Small intestine (tissue), 7 donors: Measurements from ENCODE around the gene UQCRC2. TPM values are rescaled to one million over a fixed set of nuclear protein-coding genes. Genes with fewer than 3 reads are reported as not detected.

Source experiments
- DNase-seq, 2 donors: peaks; one replicate each; pipeline versions ENCODE4 v3.0.0 to v3.0.0-alpha.2; 2013
- FAIRE-seq: peaks from 2 replicates; lab custom pipeline; 2012; peaks lifted over from hg19 to GRCh38; lab: Jason Lieb, UNC
- H3K27ac ChIP-seq, 3 donors: one replicate each; pipeline ENCODE4 v1.5.1; 2013; ENCODE audit warnings: low read length in 2 of 3, mild to moderate bottlenecking in 2 of 3, control low read depth in 1 of 3, inconsistent platforms in 1 of 3, low read depth in 1 of 3, moderate library complexity in 1 of 3
- H3K27me3 ChIP-seq, 3 donors: one replicate each; pipeline ENCODE4 v1.6.1; 2013; ENCODE audit warnings: low read length in 3 of 3, inconsistent platforms in 1 of 3; ENCODE audit not compliant: control insufficient read depth in 3 of 3, insufficient read depth in 3 of 3
- H3K36me3 ChIP-seq, 3 donors: one replicate each; pipeline ENCODE4 v1.6.1; 2013; ENCODE audit warnings: low read length in 3 of 3, inconsistent platforms in 1 of 3, low read depth in 1 of 3, mild to moderate bottlenecking in 1 of 3, moderate library complexity in 1 of 3; ENCODE audit not compliant: control insufficient read depth in 3 of 3, insufficient read depth in 2 of 3
- H3K4me1 ChIP-seq, 3 donors: one replicate each; pipeline ENCODE4 v1.6.1; 2013; ENCODE audit warnings: low read length in 2 of 3, inconsistent platforms in 1 of 3, low read depth in 1 of 3, mild to moderate bottlenecking in 1 of 3, moderate library complexity in 1 of 3; ENCODE audit not compliant: control insufficient read depth in 3 of 3, insufficient read depth in 2 of 3
- H3K4me3 ChIP-seq, 3 donors: one replicate each; pipeline ENCODE4 v1.5.1; 2013; ENCODE audit warnings: low read length in 3 of 3, control low read depth in 1 of 3, inconsistent platforms in 1 of 3, low read depth in 1 of 3, mild to moderate bottlenecking in 1 of 3, moderate library complexity in 1 of 3
- H3K9me3 ChIP-seq, 2 donors: one replicate each; pipeline ENCODE4 v1.6.1; 2013; ENCODE audit warnings: low read depth in 1 of 2, low read length in 1 of 2; ENCODE audit not compliant: control insufficient read depth in 2 of 2, insufficient read depth in 1 of 2
- WGBS, 3 donors: extraction: QIAGEN DNeasy Blood & Tissue Kit; methylation state at CpG; one replicate each; pipeline ENCODE4 v1.1.7; 2013; 5-methylcytosine and 5-hydroxymethylcytosine counted together
- polyA plus RNA-seq, 4 donors: library from polyadenylated mRNA; stranded (reverse) in 3 of 4; unstranded in 1 of 4; fragments of 200-250 nt in 3 of 4; fragments of 120-200 nt in 1 of 4; gene quantifications; one replicate each; pipeline versions ENCODE4 v1.2.1 to v1.2.3, GENCODE V29; 2013
- donor health status: healthy with polysubstance abuse.
- donor health status: control.
- donor health status: control.
- donor health status: Bipolar disorder and iron deficiency.
- donor health status: healthy.

UQCRC2 gene
- polyA plus RNA-seq, 4 donors, result 245 to 408 (median 299) TPM

GRCh38 chr16:21985524-21985923 lies 32.4 kb downstream of the UQCRC2 start:
- Histone ChIP-seq H3K36me3 (peaks cover 11 to 20% (median 14%) of the 10 kb centered on the region in 3 donors), H3K4me1 (peaks cover 0 to 2% (median 0%) of the 10 kb centered on the region in 3 donors), H3K9me3 (no peaks in the 10 kb centered on the region), H3K27ac (no peak overlapping the region), H3K4me3 (no peak overlapping the region), H3K27me3 (no peaks in the 10 kb centered on the region)
- peak in 1 of 2 donors; percentile 67 for DNase-seq
- FAIRE-seq, result no peak

GRCh38 chr16:21986692-21987246 lies 33.6 kb downstream of the UQCRC2 start:
- DNase-seq (no peak), FAIRE-seq (no peak)
- H3K9me3 ChIP-seq, result no peaks in the 10 kb centered on the region
- H3K36me3 ChIP-seq, result peaks cover 7 to 13% (median 8%) of the 10 kb centered on the region in 3 donors
- H3K4me1 ChIP-seq, result peaks cover 0 to 3% (median 2%) of the 10 kb centered on the region in 3 donors
- H3K27ac ChIP-seq, result no peak overlapping the region
- 86 to 92% (median 87%) methylated on average over 4 of the region's 4 CpGs for WGBS, 3 donors
- H3K27me3 ChIP-seq, result no peaks in the 10 kb centered on the region
- H3K4me3 ChIP-seq, result no peak overlapping the region

GRCh38 chr16:21987498-21987897 lies 34.3 kb downstream of the UQCRC2 start:
- no peak for FAIRE-seq
- no peak for DNase-seq
- WGBS, 3 donors, result 78 to 95% (median 84%) methylated on average over 2 of the region's 2 CpGs

GRCh38 chr16:21989133-21989532 lies 36.0 kb downstream of the UQCRC2 start:
- Histone ChIP-seq H3K27ac (no peak overlapping the region), H3K9me3 (no peaks in the 10 kb centered on the region), H3K4me3 (no peak overlapping the region), H3K36me3 (peaks cover 0 to 5% (median 2%) of the 10 kb centered on the region in 3 donors), H3K27me3 (no peaks in the 10 kb centered on the region), H3K4me1 (peaks cover 0 to 3% (median 2%) of the 10 kb centered on the region in 3 donors)
- WGBS, 3 donors, result 64 to 70% (median 68%) methylated on average over 5 of the region's 5 CpGs
- DNase-seq, result no peak
- no peak for FAIRE-seq

More at GRCh38 chr16:21987498-21987897, 34.3 kb downstream of the UQCRC2 start:
- peaks cover 0 to 3% (median 2%) of the 10 kb centered on the region in 3 donors for H3K4me1 ChIP-seq
- no peaks in the 10 kb centered on the region for H3K9me3 ChIP-seq
- H3K36me3 ChIP-seq, result peaks cover 1 to 9% (median 6%) of the 10 kb centered on the region in 3 donors
- H3K4me3 ChIP-seq, result no peak overlapping the region
- no peaks in the 10 kb centered on the region for H3K27me3 ChIP-seq
- no peak overlapping the region for H3K27ac ChIP-seq

GRCh38 chr16:21989751-21990150 lies 36.6 kb downstream of the UQCRC2 start:
- H3K36me3 ChIP-seq, result peaks cover 0 to 5% (median 0%) of the 10 kb centered on the region in 3 donors
- no peak for DNase-seq
- H3K4me1 ChIP-seq, result peaks cover 0 to 3% (median 2%) of the 10 kb centered on the region in 3 donors
- H3K9me3 ChIP-seq, result no peaks in the 10 kb centered on the region
- H3K27me3 ChIP-seq, result no peaks in the 10 kb centered on the region
- no peak for FAIRE-seq
- H3K27ac ChIP-seq, result no peak overlapping the region
- H3K4me3 ChIP-seq, result no peak overlapping the region
- 88 to 94% (median 92%) methylated on average over 2 of the region's 2 CpGs for WGBS, 3 donors

- H3K4me3 ChIP-seq, result no peak overlapping the region
- peaks cover 0 to 3% (median 2%) of the 10 kb centered on the region in 3 donors for H3K4me1 ChIP-seq
- 13 to 31% (median 20%) methylated on average over 3 of the region's 3 CpGs for WGBS, 3 donors
- no peak overlapping the region for H3K27ac ChIP-seq
- no peak for FAIRE-seq
- H3K27me3 ChIP-seq, result no peaks in the 10 kb centered on the region
- DNase-seq, result no peak
- peaks cover 0 to 5% (median 0%) of the 10 kb centered on the region in 3 donors for H3K36me3 ChIP-seq
- H3K9me3 ChIP-seq, result no peaks in the 10 kb centered on the region
These were observed 37.3 kb downstream of the UQCRC2 start for GRCh38 chr16:21990381-21990944.

- DNase-seq, result no peak
- Histone ChIP-seq H3K9me3 (no peaks in the 10 kb centered on the region), H3K36me3 (peaks cover 0 to 3% (median 0%) of the 10 kb centered on the region in 3 donors), H3K27ac (no peak overlapping the region), H3K27me3 (no peaks in the 10 kb centered on the region), H3K4me1 (peaks cover 0 to 3% (median 2%) of the 10 kb centered on the region in 3 donors), H3K4me3 (no peak overlapping the region)
- no peak for FAIRE-seq
- 72 to 74% (median 72%) methylated on average over 6 of the region's 6 CpGs for WGBS, 3 donors
These were observed 38.5 kb downstream of the UQCRC2 start for GRCh38 chr16:21991621-21992020.

- DNase-seq (no peak), FAIRE-seq (no peak)
- peaks cover 0 to 17% (median 2%) of the 10 kb centered on the region in 3 donors for H3K4me1 ChIP-seq
- 86 to 87% (median 86%) methylated on average over 13 of the region's 13 CpGs for WGBS, 3 donors
- no peak overlapping the region for H3K4me3 ChIP-seq
- H3K27ac ChIP-seq, result no peak overlapping the region
- H3K9me3 ChIP-seq, result no peaks in the 10 kb centered on the region
- H3K36me3 ChIP-seq, result no peaks in the 10 kb centered on the region
- H3K27me3 ChIP-seq, result no peaks in the 10 kb centered on the region
These were observed 41.8 kb downstream of the UQCRC2 start for GRCh38 chr16:21994856-21995465.
